HG03439 (cell line): ENCODE results near the gene COL17A1.

ENCODE experiments used
- ATAC-seq: cut with Tn5 transposase; IDR thresholded peaks from one replicate; pipeline ENCODE4 v1.9.1; 2021; ENCODE audit warnings: mild to moderate bottlenecking, moderate library complexity; ENCODE audit not compliant: unreplicated experiment

COL17A1 gene

GRCh38 chr10:104085801-104086400, at the start of gene COL17A1:
Gene COL17A1, minus strand, starts transcription at chr10:104085880. Its CDS starts 5,207 bp downstream, at chr10:104080673.
- ATAC-seq = no peak

- no peak for ATAC-seq
Measured at GRCh38 chr10:104130041-104130440, 44.4 kb upstream of the COL17A1 start.

GRCh38 chr10:104128214-104128613, 42.5 kb upstream of the COL17A1 start:
- ATAC-seq = no peak

DNA sequence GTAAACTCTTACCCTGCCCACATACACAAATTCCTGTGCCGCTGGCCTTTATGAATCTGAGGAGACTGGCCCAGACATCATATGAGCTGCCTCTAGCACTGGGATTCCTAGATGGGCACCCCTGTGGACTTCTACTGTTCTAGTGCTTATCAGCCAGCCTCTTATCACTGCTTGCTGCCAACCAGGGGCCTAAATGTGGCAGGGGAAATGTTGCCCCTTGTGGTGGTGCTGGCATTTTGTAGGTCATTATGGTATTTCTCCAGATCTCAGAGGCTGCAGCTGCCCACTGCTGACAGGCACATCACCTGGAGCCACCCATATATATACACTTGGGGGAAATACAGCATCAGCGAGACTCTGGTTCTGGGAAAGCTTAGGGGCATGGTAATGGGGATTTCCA, 41.7 kb upstream of the COL17A1 start:
- no peak for ATAC-seq

GRCh38 chr10:104123397-104123796, 37.7 kb upstream of the COL17A1 start:
- ATAC-seq = no peak

- ATAC-seq = peak; percentile 1
Measured at GRCh38 chr10:104122225-104123107, 36.8 kb upstream of the COL17A1 start.

DNA sequence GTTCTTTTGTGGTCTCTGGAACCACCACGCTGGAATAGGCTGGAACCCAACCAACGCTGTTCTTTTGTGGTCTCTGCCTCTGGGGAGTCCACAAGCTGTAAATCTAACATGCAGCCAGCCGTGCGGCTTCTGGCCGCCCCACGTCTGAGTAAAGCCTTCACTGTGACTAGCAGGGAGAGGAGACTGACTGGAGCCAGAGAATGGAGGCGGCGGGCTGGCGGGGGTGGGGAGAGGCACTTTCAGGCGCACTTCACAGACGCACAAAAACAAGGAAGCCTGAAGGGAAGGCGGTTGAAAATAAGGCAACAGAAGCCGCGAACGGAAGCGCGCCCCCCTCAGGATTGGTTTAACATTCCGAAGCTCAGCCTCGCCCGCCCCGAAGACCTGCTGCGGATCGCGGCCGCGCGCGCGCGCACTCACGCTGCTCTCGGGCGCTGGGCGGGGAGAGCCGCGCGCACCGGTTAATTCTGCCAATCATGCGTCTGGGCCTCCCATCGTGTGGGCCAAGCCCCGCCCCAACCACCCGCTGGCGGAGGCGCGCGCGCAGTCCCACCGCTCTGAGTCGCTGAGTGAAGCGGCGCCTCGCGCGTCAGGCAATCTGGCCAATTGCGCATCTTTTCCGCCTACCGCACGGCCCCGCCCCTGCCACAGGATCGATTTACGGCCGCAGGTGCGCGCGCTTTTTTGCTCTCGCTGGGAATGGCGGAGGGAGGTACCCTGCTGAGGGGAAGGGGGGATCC, 36.0 kb upstream of the COL17A1 start, which contains the start of gene SFR1:
Gene SFR1, plus strand, starts transcription at position 687 of the 740 bp plus-strand sequence. Its CDS starts 13 bp downstream, at position 700.
- peak; percentile 96 for ATAC-seq

DNA sequence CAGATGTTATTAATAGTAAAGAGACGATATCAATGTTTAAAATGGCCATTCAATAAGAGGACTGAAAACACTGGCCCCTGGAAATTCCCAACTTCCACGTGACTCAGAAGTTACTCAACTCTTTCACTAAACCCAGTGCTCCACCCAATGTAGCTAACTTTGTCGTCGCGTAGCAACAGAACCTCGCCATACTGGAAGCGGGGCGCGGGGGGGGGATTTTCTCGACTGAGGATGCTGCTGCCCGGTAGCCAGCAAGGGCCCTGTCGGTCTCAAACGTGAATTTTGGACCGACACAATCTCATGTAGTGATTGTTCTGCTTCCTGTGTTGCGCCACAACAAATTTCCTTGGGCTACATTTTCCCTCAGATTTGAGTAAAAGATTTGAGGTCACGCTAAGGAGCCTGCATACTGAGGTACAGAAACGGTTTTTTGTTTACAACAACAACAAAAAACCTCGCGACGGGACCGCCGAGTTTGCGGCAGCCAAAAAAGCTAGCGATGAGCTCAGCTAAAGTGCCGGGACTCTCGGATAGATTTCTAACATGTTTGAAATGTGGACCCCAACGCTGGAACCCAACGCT, 35.3 kb upstream of the COL17A1 start:
- ATAC-seq = peak; percentile 32

GRCh38 chr10:104120512-104120902, 34.8 kb upstream of the COL17A1 start:
- ATAC-seq = no peak

DNA sequence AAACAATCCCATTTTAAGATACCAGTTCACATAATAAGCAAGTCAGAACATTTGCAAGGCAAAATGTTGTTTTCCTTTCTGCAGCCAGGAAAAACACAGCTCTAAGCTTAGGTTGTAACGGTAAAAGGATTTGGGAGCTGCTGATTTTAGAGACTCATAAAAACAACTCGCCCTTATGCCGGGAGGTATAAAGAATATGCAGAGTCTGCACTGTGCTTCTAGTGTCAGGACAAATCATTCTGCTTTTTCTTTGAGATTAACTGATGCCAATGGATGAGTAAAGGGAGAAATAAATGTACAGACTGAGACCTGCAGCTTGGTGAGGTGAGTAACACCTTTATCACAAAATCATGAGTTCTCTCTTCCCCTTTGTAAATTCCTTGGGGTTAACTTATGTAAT, 34.3 kb upstream of the COL17A1 start:
- no peak for ATAC-seq

GRCh38 chr10:104117839-104118323, 32.2 kb upstream of the COL17A1 start:
- ATAC-seq = no peak

GRCh38 chr10:104113376-104113956, 27.8 kb upstream of the COL17A1 start:
- no peak for ATAC-seq

DNA sequence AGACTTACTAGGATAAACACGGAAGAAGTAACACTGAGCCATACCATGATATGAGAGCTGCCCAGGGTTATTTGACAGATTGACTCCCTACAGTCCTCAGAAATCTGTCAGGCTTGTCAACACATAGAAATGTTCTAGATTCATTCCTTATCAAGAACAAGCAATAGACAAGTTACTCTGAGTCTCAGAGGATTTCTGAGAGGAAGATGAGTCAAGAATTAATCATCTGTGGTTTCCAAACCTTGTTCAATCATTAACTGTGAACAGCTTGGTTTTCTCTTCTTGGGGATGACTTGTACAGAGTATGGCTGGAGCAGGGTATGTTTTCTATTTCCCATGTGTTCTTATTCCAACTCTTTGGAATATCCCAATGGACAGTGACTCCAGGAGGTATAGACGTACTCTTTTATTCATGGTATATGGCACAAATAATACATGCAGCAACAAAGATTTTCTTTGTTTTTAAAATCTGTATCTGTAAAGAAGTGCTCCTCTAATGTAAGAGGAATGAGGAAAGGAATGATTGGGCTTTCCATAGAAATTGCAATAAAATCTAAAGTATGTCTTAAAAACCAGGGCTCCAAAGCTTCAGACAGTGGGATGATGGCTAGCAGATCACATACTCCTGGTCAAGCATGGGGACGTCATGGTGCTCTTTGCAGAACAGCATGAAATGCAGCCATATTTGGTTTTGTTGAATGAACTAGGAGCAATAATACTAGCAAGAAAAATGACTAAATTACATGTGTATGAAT, 24.4 kb upstream of the COL17A1 start:
- ATAC-seq = peak; percentile 80

DNA sequence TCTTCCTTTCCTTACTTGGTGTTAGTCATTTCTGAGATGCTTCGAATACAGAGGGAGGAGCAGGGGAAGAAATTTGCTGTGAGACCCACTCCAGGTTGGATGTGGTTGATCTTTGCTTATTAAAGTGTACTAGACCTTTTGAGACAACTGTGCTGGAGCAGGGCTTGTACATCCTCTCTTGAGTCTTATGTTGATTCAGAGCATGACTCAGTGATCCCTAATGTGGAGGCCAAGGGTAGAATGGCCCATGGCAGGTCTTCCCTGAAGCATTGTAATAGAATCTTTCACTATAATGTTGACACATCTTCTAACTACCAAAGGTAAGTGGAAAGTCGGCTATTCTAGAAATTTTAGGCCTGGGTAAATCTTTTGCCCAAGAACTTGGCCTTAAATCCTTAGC, 19.2 kb upstream of the COL17A1 start:
- no peak for ATAC-seq

GRCh38 chr10:104104418-104104817, 18.7 kb upstream of the COL17A1 start:
- ATAC-seq = no peak

DNA sequence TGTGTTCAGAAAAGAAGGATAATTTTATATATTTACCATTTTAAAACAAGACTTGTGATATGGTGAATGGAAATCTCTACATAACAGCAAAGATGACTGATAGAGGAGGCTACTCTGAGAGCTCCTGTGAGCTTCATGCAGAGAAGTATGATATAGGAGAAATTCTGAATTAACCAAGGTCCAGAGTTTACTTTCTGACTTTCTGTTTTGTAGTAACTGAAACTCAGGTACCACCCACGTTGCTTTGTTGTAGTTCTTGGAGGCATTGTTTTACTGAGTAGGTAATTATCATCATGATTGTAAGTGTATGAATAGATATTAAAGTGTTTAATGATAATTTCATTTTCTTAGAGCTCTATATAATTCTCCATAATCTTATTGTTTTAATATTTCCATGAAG, 18.3 kb upstream of the COL17A1 start:
- no peak for ATAC-seq

DNA sequence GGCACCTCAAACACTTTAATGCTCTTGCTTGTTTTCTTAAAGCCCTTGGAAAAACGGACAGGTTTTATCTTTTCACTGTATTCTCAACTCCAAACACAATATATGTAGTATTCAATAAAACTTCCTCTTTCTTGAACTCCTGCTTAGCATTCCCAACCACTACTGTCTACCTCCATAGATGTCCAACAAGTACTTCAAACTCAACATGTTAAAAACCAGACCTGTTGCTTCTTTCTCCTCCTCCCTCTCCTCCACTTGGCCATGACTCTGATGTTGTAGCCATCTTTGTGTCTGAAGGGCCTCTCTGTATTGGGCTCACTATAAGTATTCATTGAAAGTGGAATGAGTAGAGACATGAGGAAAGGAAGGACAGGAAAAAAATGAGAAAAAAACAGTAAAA, 16.2 kb upstream of the COL17A1 start:
- no peak for ATAC-seq

DNA sequence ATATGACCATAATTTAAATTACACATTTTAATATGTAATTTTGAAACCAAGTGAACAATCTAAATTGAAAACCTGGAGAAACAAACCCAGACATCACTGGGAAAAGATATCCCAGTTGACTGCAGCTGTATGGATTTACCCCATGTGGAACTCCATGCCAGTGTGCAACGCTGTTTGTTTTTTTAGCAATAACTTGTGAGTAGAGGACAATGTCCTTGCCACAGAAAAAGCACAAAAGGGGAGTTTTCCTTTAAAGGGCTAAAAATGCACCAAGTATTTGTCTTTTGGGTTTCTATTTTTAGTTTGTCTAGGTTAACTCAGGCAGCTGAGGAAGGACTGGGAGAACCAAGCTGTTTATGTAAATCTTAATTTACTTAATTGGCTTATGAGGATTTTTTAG, 15.1 kb upstream of the COL17A1 start:
- ATAC-seq = no peak

DNA sequence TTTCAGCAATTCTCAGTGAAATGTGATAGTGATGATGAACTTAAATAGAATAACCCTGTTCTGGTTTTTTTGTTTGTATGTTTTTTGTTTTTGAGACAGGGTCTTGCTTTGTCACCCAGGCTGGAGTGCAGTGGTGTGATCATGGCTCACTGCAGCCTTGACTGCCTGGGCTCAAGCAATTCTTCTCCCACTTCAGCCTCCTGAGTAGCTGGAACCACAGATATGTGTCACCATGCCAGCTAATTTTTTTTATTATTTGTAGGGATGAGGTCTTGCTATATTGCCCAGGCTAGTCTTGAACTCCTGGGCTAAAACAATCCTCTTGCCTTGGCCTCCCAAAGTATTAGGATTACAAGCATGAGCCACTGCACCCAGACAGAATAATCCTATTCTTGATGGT, 14.3 kb upstream of the COL17A1 start:
- no peak for ATAC-seq

DNA sequence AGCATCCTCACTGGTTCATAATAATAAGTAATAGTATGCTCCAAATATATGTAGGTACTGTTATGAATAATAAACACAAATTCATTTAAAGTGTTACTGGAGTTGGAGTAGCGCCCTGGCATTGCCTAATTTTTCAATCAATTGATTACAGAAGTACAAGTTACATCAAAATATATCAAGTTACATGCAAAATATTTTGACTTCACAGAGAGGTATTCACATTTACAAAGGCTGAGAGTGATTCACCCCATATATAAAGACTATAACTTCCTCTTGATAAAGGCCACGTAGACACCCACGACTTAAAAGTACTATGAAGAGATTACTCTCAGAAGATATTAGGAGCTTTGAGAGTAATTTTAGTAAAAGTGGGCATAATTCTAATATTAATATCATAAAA, 13.6 kb upstream of the COL17A1 start:
- no peak for ATAC-seq
